Mucosa of stomach (tissue), 1 donor: Measurements from ENCODE around the gene DNAH9.

Experiments
- H3K27me3 ChIP-seq: one replicate; pipeline ENCODE4 v1.7.0; 2013; ENCODE audit warnings: mild to moderate bottlenecking, low read length; ENCODE audit not compliant: control insufficient read depth, insufficient read depth
- H3K36me3 ChIP-seq: one replicate; pipeline ENCODE4 v1.7.0; 2013; ENCODE audit warnings: low read length; ENCODE audit not compliant: control insufficient read depth, insufficient read depth
- H3K4me1 ChIP-seq: one replicate; pipeline ENCODE4 v1.7.0; 2013; ENCODE audit warnings: mild to moderate bottlenecking, low read length; ENCODE audit not compliant: control insufficient read depth, insufficient read depth
- H3K4me3 ChIP-seq: one replicate; pipeline ENCODE4 v1.7.0; 2013; ENCODE audit warnings: low read length
- H3K9ac ChIP-seq: one replicate; pipeline ENCODE4 v1.7.0; 2013; ENCODE audit warnings: mild to moderate bottlenecking, low read length, moderate library complexity
- H3K9me3 ChIP-seq: one replicate; pipeline ENCODE4 v1.7.0; 2013; ENCODE audit warnings: mild to moderate bottlenecking, low read length, moderate library complexity; ENCODE audit not compliant: control insufficient read depth
- donor health status: Pancreatic carcinoma.

The DNAH9 gene

DNA sequence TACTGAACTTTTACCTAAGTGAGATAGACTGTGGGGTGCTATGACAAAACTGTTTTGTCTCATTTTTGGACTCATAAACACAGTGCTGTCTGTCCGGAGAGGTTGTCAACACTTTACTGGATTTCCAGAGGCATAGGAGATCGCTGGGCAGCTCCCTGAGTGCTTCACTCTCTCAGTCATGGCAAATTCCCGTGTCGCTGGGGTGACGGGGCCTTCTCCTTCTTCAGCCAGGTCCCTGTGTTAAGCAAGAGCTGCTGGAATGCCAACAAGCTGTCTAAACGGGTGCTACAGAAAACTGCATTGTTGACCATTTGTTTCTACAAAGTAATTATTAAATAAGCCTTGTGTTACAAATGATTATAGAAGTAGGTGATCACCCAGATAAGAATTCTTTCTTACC, 141.6 kb downstream of the DNAH9 start:
- H3K4me1 ChIP-seq = no peaks in the 10 kb centered on the region
- no peaks in the 10 kb centered on the region for H3K36me3 ChIP-seq
- H3K4me3 ChIP-seq = no peak overlapping the region
- no peaks in the 10 kb centered on the region for H3K9me3 ChIP-seq
- H3K9ac ChIP-seq = no peak overlapping the region
- H3K27me3 ChIP-seq = no peaks in the 10 kb centered on the region

DNA sequence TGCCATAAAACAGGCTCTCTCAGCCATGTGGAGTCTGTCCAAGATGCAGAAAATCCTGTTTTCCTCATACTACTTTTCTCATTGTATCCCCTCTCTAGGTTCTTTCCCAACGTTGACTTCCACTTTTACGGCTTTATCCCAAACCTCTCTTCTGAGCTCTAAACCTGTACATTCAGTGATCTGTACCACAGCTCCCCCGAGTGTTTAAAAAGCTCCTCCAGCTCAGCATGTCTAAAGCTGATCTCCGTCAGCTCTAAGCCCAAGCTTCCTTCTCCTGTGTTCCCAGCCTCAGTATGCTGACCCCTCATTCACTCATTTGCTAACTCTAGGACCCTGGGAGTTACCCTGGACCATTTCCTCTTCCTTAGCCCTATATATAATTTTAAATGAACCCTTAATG, 144.6 kb downstream of the DNAH9 start:
- Histone ChIP-seq H3K4me1 (no peaks in the 10 kb centered on the region), H3K9me3 (no peaks in the 10 kb centered on the region), H3K4me3 (no peak overlapping the region), H3K9ac (no peak overlapping the region), H3K36me3 (no peaks in the 10 kb centered on the region), H3K27me3 (no peaks in the 10 kb centered on the region)

GRCh38 chr17:11744696-11745095, 146.4 kb downstream of the DNAH9 start:
- no peaks in the 10 kb centered on the region for H3K36me3 ChIP-seq

GRCh38 chr17:11747441-11747840, 149.2 kb downstream of the DNAH9 start:
- Histone ChIP-seq H3K9me3 (no peaks in the 10 kb centered on the region), H3K27me3 (peaks cover 3% of the 10 kb centered on the region), H3K4me3 (no peak overlapping the region), H3K9ac (no peak overlapping the region), H3K36me3 (no peaks in the 10 kb centered on the region), H3K4me1 (no peaks in the 10 kb centered on the region)

More at GRCh38 chr17:11744696-11745095, 146.4 kb downstream of the DNAH9 start:
- Histone ChIP-seq H3K4me3 (no peak overlapping the region), H3K4me1 (no peaks in the 10 kb centered on the region), H3K27me3 (peaks cover 3% of the 10 kb centered on the region), H3K9ac (no peak overlapping the region), H3K9me3 (no peaks in the 10 kb centered on the region)

- H3K4me1 ChIP-seq = no peaks in the 10 kb centered on the region
Observed at GRCh38 chr17:11757815-11758214, 159.5 kb downstream of the DNAH9 start.

GRCh38 chr17:11768106-11768505, 169.8 kb downstream of the DNAH9 start:
- Histone ChIP-seq H3K9ac (no peak overlapping the region), H3K27me3 (no peaks in the 10 kb centered on the region), H3K9me3 (no peaks in the 10 kb centered on the region), H3K36me3 (no peaks in the 10 kb centered on the region), H3K4me1 (no peaks in the 10 kb centered on the region), H3K4me3 (no peak overlapping the region)

More at GRCh38 chr17:11757815-11758214, 159.5 kb downstream of the DNAH9 start:
- no peaks in the 10 kb centered on the region for H3K9me3 ChIP-seq
- H3K9ac ChIP-seq = no peak overlapping the region
- H3K27me3 ChIP-seq = no peaks in the 10 kb centered on the region
- no peaks in the 10 kb centered on the region for H3K36me3 ChIP-seq
- H3K4me3 ChIP-seq = no peak overlapping the region

- H3K4me1 ChIP-seq = no peaks in the 10 kb centered on the region
- no peak overlapping the region for H3K4me3 ChIP-seq
- no peaks in the 10 kb centered on the region for H3K9me3 ChIP-seq
- no peaks in the 10 kb centered on the region for H3K27me3 ChIP-seq
- no peak overlapping the region for H3K9ac ChIP-seq
- no peaks in the 10 kb centered on the region for H3K36me3 ChIP-seq
Observed at GRCh38 chr17:11768981-11769380, 170.7 kb downstream of the DNAH9 start.

- Histone ChIP-seq H3K36me3 (no peaks in the 10 kb centered on the region), H3K4me3 (no peak overlapping the region), H3K4me1 (no peaks in the 10 kb centered on the region), H3K9ac (no peak overlapping the region), H3K27me3 (no peaks in the 10 kb centered on the region), H3K9me3 (no peaks in the 10 kb centered on the region)
Observed at GRCh38 chr17:11772031-11772430, 173.8 kb downstream of the DNAH9 start.

DNA sequence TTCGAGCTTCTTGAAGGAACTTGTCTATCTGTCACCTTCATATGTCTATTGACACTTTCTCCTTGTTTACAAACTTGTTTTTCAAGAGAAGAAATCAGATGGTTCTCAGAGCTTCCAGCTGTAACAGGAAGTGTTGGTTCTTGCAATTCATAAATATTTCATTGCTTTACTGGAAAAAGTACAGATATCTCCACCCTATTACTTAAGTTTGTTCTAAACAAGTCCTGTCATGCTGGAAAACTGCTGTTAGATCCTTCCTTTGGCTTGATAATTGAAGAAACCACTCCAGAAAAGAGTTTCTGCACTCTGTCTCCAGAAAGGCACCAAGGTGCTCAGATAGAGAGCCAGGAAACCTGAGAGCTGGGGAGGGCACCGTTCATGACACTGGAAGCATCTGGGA, 181.6 kb downstream of the DNAH9 start:
- Histone ChIP-seq H3K36me3 (no peaks in the 10 kb centered on the region), H3K4me1 (no peaks in the 10 kb centered on the region), H3K4me3 (no peak overlapping the region), H3K27me3 (no peaks in the 10 kb centered on the region), H3K9ac (no peak overlapping the region), H3K9me3 (no peaks in the 10 kb centered on the region)

GRCh38 chr17:11780621-11781020, 182.4 kb downstream of the DNAH9 start:
- H3K4me3 ChIP-seq = no peak overlapping the region
- no peaks in the 10 kb centered on the region for H3K27me3 ChIP-seq
- H3K4me1 ChIP-seq = no peaks in the 10 kb centered on the region
- H3K36me3 ChIP-seq = no peaks in the 10 kb centered on the region
- no peaks in the 10 kb centered on the region for H3K9me3 ChIP-seq
- H3K9ac ChIP-seq = no peak overlapping the region

GRCh38 chr17:11786711-11787438, 188.6 kb downstream of the DNAH9 start:
- no peak overlapping the region for H3K4me3 ChIP-seq
- H3K9ac ChIP-seq = no peak overlapping the region
- no peaks in the 10 kb centered on the region for H3K4me1 ChIP-seq
- H3K27me3 ChIP-seq = no peaks in the 10 kb centered on the region
- no peaks in the 10 kb centered on the region for H3K36me3 ChIP-seq
- H3K9me3 ChIP-seq = no peaks in the 10 kb centered on the region

GRCh38 chr17:11795906-11796305, 197.6 kb downstream of the DNAH9 start:
- Histone ChIP-seq H3K4me3 (no peak overlapping the region), H3K4me1 (no peaks in the 10 kb centered on the region), H3K36me3 (no peaks in the 10 kb centered on the region), H3K9me3 (no peaks in the 10 kb centered on the region), H3K9ac (no peak overlapping the region), H3K27me3 (no peaks in the 10 kb centered on the region)

GRCh38 chr17:11797803-11798202, 199.5 kb downstream of the DNAH9 start:
- Histone ChIP-seq H3K9me3 (no peaks in the 10 kb centered on the region), H3K9ac (no peak overlapping the region), H3K36me3 (no peaks in the 10 kb centered on the region), H3K4me3 (no peak overlapping the region), H3K27me3 (no peaks in the 10 kb centered on the region), H3K4me1 (no peaks in the 10 kb centered on the region)
